Neural crest cell (in vitro differentiated cells): ENCODE results near the gene ST7L. TPM values are rescaled to one million over a fixed set of nuclear protein-coding genes. Genes with fewer than 3 reads are reported as not detected.

Source experiments
- DNase-seq: peaks from one replicate; pipeline ENCODE4 v3.0.0; 2021; ENCODE audit warnings: low read depth, mixed read lengths, low spot score
- H3K27ac Mint-ChIP-seq: one replicate; pipeline ENCODE4 v1.8.0; 2021; ENCODE audit warnings: mild to moderate bottlenecking, mixed read lengths; ENCODE audit not compliant: unreplicated experiment
- H3K27me3 Mint-ChIP-seq: 2 replicates; pipeline ENCODE4 v1.8.0; 2021; ENCODE audit warnings: low read depth, mild to moderate bottlenecking, mixed read lengths
- H3K36me3 Mint-ChIP-seq: 2 replicates; pipeline ENCODE4 v1.8.0; 2021; ENCODE audit warnings: low read depth, mild to moderate bottlenecking, mixed read lengths
- H3K4me1 Mint-ChIP-seq: 2 replicates; pipeline ENCODE4 v1.8.0; 2021; ENCODE audit warnings: mixed read lengths
- H3K4me3 Mint-ChIP-seq: one replicate; pipeline ENCODE4 v1.8.0; 2021; ENCODE audit warnings: mild to moderate bottlenecking, mixed read lengths
- H3K9me3 Mint-ChIP-seq: 2 replicates; pipeline ENCODE4 v1.8.0; 2021; ENCODE audit warnings: mixed read lengths
- total RNA-seq: library from RNA; stranded (reverse); gene quantifications from 2 replicates; pipeline ENCODE4 v1.2.1, GENCODE V29; 2021
- TF ChIP-seq, protein P1 (sequence below): fragments of 200-600 bp; sonication (generic); conservative IDR thresholded peaks from 2 replicates; pipeline ENCODE4 v1.5.0; 2021; ENCODE audit warnings: antibody characterized with exemption, mild to moderate bottlenecking

Gene ST7L
- total RNA-seq, 1 donor from 2014 or later = 20.4 TPM

DNA sequence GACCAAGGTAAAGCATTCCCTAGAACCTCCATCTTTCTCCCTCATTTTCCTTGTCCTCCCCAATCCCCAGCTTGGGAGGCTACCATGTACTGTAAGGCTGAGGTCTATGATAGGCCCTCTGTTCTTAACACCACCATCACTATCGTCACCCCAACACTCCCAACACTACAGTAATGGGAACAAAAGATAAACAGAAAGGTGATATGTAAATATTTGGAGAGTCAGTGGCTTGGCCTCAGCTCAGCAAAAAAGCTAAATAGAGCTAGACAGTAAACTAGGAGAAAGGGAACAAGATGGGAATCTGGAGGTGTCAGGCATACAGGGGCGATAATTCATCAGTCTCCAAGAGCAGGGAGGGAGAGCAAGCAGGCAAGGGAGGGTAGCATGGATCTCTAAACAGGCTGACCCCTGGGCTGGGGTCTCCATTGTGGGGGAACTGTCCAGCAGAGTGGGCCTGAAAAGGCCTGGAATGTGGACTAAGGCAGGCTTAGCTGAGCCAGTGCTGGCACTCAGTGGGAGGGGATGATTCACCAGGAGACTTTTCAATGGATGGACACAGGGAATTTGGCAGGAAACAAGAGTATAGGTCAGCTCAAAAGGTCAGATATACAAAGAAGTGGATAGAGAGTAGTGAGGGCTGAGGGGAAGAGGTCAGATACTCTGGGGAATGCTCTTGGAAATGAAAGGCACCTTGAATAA lies 103.5 kb downstream of the ST7L start:
- Mint-ChIP-seq H3K27ac (no peak overlapping the region), H3K27me3 (peaks cover 26% of the 10 kb centered on the region), H3K9me3 (no peaks in the 10 kb centered on the region), H3K4me3 (peak overlapping the region; percentile 5), H3K36me3 (no peaks in the 10 kb centered on the region), H3K4me1 (peaks cover 16% of the 10 kb centered on the region)
- peak; percentile 23 for DNase-seq
- TF ChIP-seq, protein P1, sequence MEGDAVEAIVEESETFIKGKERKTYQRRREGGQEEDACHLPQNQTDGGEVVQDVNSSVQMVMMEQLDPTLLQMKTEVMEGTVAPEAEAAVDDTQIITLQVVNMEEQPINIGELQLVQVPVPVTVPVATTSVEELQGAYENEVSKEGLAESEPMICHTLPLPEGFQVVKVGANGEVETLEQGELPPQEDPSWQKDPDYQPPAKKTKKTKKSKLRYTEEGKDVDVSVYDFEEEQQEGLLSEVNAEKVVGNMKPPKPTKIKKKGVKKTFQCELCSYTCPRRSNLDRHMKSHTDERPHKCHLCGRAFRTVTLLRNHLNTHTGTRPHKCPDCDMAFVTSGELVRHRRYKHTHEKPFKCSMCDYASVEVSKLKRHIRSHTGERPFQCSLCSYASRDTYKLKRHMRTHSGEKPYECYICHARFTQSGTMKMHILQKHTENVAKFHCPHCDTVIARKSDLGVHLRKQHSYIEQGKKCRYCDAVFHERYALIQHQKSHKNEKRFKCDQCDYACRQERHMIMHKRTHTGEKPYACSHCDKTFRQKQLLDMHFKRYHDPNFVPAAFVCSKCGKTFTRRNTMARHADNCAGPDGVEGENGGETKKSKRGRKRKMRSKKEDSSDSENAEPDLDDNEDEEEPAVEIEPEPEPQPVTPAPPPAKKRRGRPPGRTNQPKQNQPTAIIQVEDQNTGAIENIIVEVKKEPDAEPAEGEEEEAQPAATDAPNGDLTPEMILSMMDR = no peak

DNA sequence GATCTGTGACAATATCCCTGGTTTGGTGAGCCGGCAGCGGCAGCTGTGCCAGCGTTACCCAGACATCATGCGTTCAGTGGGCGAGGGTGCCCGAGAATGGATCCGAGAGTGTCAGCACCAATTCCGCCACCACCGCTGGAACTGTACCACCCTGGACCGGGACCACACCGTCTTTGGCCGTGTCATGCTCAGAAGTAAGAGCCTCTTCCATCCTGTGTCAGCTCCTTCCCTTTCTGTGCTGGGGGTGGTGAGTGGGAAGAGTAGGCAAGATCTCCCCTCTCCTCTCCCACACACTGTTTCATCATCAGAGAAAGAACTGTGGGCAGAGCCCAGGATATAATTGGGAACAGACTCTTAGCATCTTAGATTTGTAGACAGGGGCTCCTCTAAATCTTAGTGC lies 104.0 kb downstream of the ST7L start:
- Mint-ChIP-seq H3K36me3 (no peaks in the 10 kb centered on the region), H3K4me3 (no peak overlapping the region), H3K4me1 (peaks cover 16% of the 10 kb centered on the region), H3K27me3 (peaks cover 31% of the 10 kb centered on the region), H3K9me3 (no peaks in the 10 kb centered on the region), H3K27ac (no peak overlapping the region)
- DNase-seq = no peak
- TF ChIP-seq, protein P1 = no peak

DNA sequence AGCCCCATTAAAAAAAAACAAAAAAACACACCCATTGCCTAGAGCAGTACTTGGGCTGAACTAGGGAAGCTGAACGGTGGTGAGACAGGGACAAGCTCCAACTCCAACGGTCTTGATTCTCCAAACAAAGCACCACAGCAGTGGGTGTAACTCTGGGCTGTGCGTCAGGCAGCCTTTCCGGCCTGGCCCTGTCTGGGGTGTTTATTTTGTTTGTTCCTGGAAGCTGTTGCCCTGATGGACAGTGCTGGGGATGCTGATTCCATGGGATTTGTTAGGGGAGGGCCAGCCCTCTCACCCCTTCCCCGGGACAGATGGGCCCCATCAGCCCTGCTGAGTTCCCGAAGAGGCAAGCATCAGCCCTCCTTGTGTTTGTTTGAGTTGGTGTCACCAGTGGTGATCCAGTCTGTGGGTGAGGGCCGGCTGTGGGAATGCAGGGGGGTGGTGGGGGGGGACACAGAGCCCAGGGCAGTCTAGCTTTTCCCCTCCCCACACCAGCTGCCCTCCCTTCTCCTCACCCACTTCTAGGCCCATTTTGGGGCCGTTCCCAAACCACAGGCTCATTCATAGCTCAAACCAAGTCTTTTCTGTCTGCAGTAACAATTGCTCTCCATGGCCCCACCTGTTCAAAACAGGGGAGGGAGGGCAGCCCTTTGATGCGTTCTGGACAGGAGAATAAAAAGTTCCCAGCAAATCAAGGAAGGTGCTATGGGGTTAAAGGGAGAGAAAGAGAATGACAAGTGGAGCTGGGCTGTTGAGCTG lies 105.7 kb downstream of the ST7L start:
- TF ChIP-seq, protein P1 = no peak
- no peak overlapping the region for H3K27ac Mint-ChIP-seq
- H3K4me3 Mint-ChIP-seq = no peak overlapping the region
- no peaks in the 10 kb centered on the region for H3K9me3 Mint-ChIP-seq
- no peak for DNase-seq
- H3K36me3 Mint-ChIP-seq = no peaks in the 10 kb centered on the region
- peaks cover 43% of the 10 kb centered on the region for H3K27me3 Mint-ChIP-seq
- peaks cover 16% of the 10 kb centered on the region for H3K4me1 Mint-ChIP-seq

DNA sequence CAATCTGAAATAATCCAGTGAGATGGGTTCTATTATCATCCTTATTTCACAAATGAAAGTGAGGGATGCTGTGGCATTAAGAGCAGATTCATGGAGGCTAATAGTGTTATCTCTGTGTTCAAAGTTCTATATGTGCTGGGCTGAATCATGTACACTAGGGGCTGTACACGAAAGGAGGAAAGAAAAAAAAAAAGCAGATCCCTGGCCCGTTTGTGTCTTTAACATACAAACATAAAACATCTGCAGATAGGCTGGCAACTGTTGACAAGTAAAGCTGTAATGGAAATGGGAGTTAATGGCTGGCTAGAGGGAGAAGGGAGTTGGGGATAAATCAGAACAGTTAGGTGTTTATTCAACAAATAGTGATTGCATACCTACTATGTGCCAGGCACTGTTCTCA lies 107.0 kb downstream of the ST7L start:
- TF ChIP-seq, protein P1 = no peak
- Mint-ChIP-seq H3K9me3 (no peaks in the 10 kb centered on the region), H3K36me3 (no peaks in the 10 kb centered on the region), H3K4me1 (peaks cover 16% of the 10 kb centered on the region), H3K27ac (no peak overlapping the region), H3K4me3 (no peak overlapping the region), H3K27me3 (peaks cover 56% of the 10 kb centered on the region)
- no peak for DNase-seq

DNA sequence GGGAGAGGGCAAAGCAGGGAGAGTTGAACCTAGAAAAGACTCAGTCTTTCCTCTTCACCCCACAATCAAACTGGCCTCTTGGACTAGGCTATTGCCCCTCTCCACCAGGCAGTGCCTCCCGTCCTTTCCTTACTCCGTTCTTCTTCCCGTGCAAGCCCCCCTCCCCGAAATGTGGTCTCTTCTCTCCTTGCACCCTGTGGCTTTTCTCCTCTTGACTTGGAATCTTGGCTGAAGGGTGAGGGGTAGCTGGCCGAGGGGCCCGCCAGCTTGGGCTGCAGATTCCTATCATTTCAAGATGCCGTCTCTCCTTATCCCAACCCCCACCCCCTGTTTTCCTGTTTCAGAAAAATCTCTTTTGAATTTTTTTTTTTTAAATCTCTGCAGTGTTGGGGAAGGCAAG lies 108.6 kb downstream of the ST7L start:
- no peak overlapping the region for H3K27ac Mint-ChIP-seq
- H3K4me1 Mint-ChIP-seq = peaks cover 5% of the 10 kb centered on the region

More for the DNA sequence above, 108.6 kb downstream of the ST7L start:
- DNase-seq = no peak
- Mint-ChIP-seq H3K27me3 (peaks cover 70% of the 10 kb centered on the region), H3K36me3 (no peaks in the 10 kb centered on the region), H3K9me3 (no peaks in the 10 kb centered on the region), H3K4me3 (peak overlapping the region; percentile 70)
- TF ChIP-seq, protein P1 = no peak
